B cell (primary cell): Measurements from ENCODE around the gene ZNF541. TPM values are rescaled to one million over a fixed set of nuclear protein-coding genes. Genes with fewer than 3 reads are reported as not detected.

Experiments
- ATAC-seq: fragments of 200-7000 bp; cut with Tn5 transposase; one replicate; pipeline ENCODE4 v1.10.0; 2021; ENCODE audit warnings: low read depth, mild to moderate bottlenecking, moderate number of reproducible peaks, moderate library complexity
- CTCF ChIA-PET: fragments of 350-600 bp; sonication (Branson Sonifier 250); formaldehyde crosslinking; loops from one replicate; lab custom pipeline; 2021; ENCODE audit warnings: antibody characterized with exemption, inconsistent platforms; lab: Charles Lee
- POLR2A ChIA-PET: fragments of 350-600 bp; sonication (Branson Sonifier 250); formaldehyde crosslinking; loops from one replicate; lab custom pipeline; 2021; ENCODE audit warnings: antibody characterized with exemption; lab: Charles Lee
- DNase-seq: peaks from one replicate; pipeline ENCODE4 v3.0.0; 2013
- H2AFZ ChIP-seq: 2 replicates; pipeline ENCODE4 v1.6.1; 2012; ENCODE audit warnings: mild to moderate bottlenecking, low read depth, low read length; ENCODE audit not compliant: insufficient read depth, poor library complexity, severe bottlenecking
- H3K27ac ChIP-seq, 2 donors: 1 replicate in 1 of 2; 2 replicates in 1 of 2; pipeline ENCODE4 v1.5.1; 2012 to 2013; ENCODE audit warnings: low read length in 2 of 2, mild to moderate bottlenecking in 2 of 2, moderate library complexity in 1 of 2
- H3K27me3 ChIP-seq, 4 experiments: fragments of 200-600 bp in 1 of 4; sonication (generic) in 1 of 4; replicated peaks in 1 of 4; 1 replicate in 2 of 4; 2 replicates in 2 of 4; pipeline versions ENCODE4 v1.6.1 to v1.7.0; 2013 to 2016; ENCODE audit warnings: low read length in 3 of 4, mild to moderate bottlenecking in 2 of 4, mixed read lengths in 1 of 4, moderate library complexity in 1 of 4; ENCODE audit not compliant: insufficient read depth in 4 of 4, control insufficient read depth in 3 of 4; ENCODE audit errors: control extremely low read depth in 1 of 4
- H3K36me3 ChIP-seq, 2 experiments: replicated peaks in 1 of 2; 1 replicate in 1 of 2; 2 replicates in 1 of 2; pipeline versions ENCODE4 v1.6.1 to v1.7.1; 2013; ENCODE audit warnings: low read length in 1 of 2; ENCODE audit not compliant: insufficient read depth in 2 of 2, control insufficient read depth in 1 of 2; ENCODE audit errors: control extremely low read depth in 1 of 2, extremely low read depth in 1 of 2
- H3K4me1 ChIP-seq, 2 donors: fragments of 200-600 bp in 1 of 2; sonication (generic) in 1 of 2; 1 replicate in 1 of 2; 2 replicates in 1 of 2; pipeline versions ENCODE4 v1.5.1 to v1.6.1; 2013 to 2017; ENCODE audit warnings: low read length in 2 of 2; ENCODE audit not compliant: control insufficient read depth in 2 of 2, insufficient read depth in 2 of 2
- H3K4me2 ChIP-seq: replicated peaks from 2 replicates; pipeline ENCODE3; 2012; ENCODE audit warnings: mild to moderate bottlenecking, low read depth, low read length; ENCODE audit not compliant: poor library complexity, severe bottlenecking
- H3K4me3 ChIP-seq, 5 experiments: fragments of 200-600 bp in 1 of 5; sonication (generic) in 1 of 5; 1 replicate in 3 of 5; 2 replicates in 2 of 5; pipeline versions ENCODE4 v1.5.1 to v1.7.0; 2011 to 2016; ENCODE audit warnings: low read length in 4 of 5, mild to moderate bottlenecking in 4 of 5, low read depth in 2 of 5, control low read depth in 1 of 5, moderate library complexity in 1 of 5; ENCODE audit not compliant: insufficient read depth in 1 of 5; ENCODE audit errors: control extremely low read depth in 1 of 5, extremely low read depth in 1 of 5
- H3K79me2 ChIP-seq: fragments of 200-600 bp; sonication (generic); one replicate; pipeline ENCODE4 v1.6.0; 2016; ENCODE audit warnings: low read length; ENCODE audit not compliant: control insufficient read depth, insufficient read depth
- H3K9ac ChIP-seq: fragments of 200-600 bp; sonication (generic); 2 replicates; pipeline ENCODE4 v1.6.1; 2017; ENCODE audit warnings: mild to moderate bottlenecking, low read length, moderate library complexity
- H3K9me3 ChIP-seq, 3 donors: one replicate each; pipeline versions ENCODE4 v1.6.1 to v1.7.1; 2013; ENCODE audit warnings: low read length in 2 of 3; ENCODE audit not compliant: control insufficient read depth in 2 of 3, insufficient read depth in 1 of 3; ENCODE audit errors: control extremely low read depth in 1 of 3
- H4K20me1 ChIP-seq: 2 replicates; pipeline ENCODE4 v1.6.0; 2012; ENCODE audit warnings: mild to moderate bottlenecking, low read length; ENCODE audit not compliant: insufficient read depth, control insufficient read depth, poor library complexity, severe bottlenecking
- H3K27ac Mint-ChIP-seq: one replicate; pipeline ENCODE4 v1.8.0; 2021; ENCODE audit warnings: mixed read lengths
- H3K27me3 Mint-ChIP-seq: one replicate; pipeline ENCODE4 v1.8.0; 2021; ENCODE audit warnings: mixed read lengths
- H3K4me1 Mint-ChIP-seq: one replicate; pipeline ENCODE4 v1.8.0; 2021; ENCODE audit warnings: mixed read lengths
- H3K4me3 Mint-ChIP-seq: one replicate; pipeline ENCODE4 v1.8.0; 2021; ENCODE audit warnings: mixed read lengths
- H3K9me3 Mint-ChIP-seq: one replicate; pipeline ENCODE4 v1.8.0; 2022; ENCODE audit warnings: mixed read lengths; ENCODE audit not compliant: insufficient read depth
- CTCF ChIP-seq: fragments of 200-600 bp; IDR thresholded peaks from one replicate; pipeline ENCODE4 v1.8.0; 2022; ENCODE audit warnings: antibody characterized with exemption, mild to moderate bottlenecking
- EZH2 ChIP-seq: IDR thresholded peaks from 2 replicates; pipeline ENCODE4 v1.6.1; 2012; ENCODE audit warnings: borderline replicate concordance, low read depth, mild to moderate bottlenecking, moderate library complexity, low read length; ENCODE audit not compliant: insufficient read depth, poor library complexity, severe bottlenecking
- WGBS: methylation state at CpG from one replicate; pipeline ENCODE4 v1.1.5; 2013; ENCODE audit warnings: missing lambda C conversion rate; ENCODE audit not compliant: insufficient coverage; 5-methylcytosine and 5-hydroxymethylcytosine counted together
- intact Hi-C: fragments of 100-400 bp; cut with micrococcal nuclease; formaldehyde crosslinking; loops from one replicate; pipeline ENCODE4 v1.10.0; 2022
- polyA plus RNA-seq: library from polyadenylated mRNA; depleted of rRNA; stranded (reverse); fragments of >200 nt; gene quantifications from 2 replicates; pipeline ENCODE4 v1.2.3, GENCODE V29; 2012
- total RNA-seq, 2 donors: library from RNA; stranded (reverse); fragments of 120-200 nt in 1 of 2; gene quantifications; 1 replicate in 1 of 2; 2 replicates in 1 of 2; pipeline versions ENCODE4 v1.2.3 to v1.2.4, GENCODE V29; 2013 to 2022

Gene ZNF541
- total and polyA plus RNA-seq, 2 donors (not counting 1 experiment from before 2014, with no cell fraction given): 0.03 TPM; not detected in 1

- peaks cover 0 to 12% (median 4%) of the 10 kb centered on the region in 4 experiments for H3K27me3 ChIP-seq
- H3K9me3 ChIP-seq: peaks cover 0 to 5% (median 0%) of the 10 kb centered on the region in 3 donors
- Mint-ChIP-seq H3K27me3 (peaks cover 30% of the 10 kb centered on the region), H3K9me3 (no peaks in the 10 kb centered on the region), H3K4me3 (no peak overlapping the region), H3K4me1 (peaks cover 7% of the 10 kb centered on the region), H3K27ac (no peak overlapping the region)
- H4K20me1 ChIP-seq: no peaks in the 10 kb centered on the region
- DNase-seq: no peak
- no peak overlapping the region for H2AFZ ChIP-seq
- H3K9ac ChIP-seq: no peak overlapping the region
- intact Hi-C loops: no loop called here
- ChIA-PET CTCF (no interaction called here), POLR2A (no interaction called here)
- no peak for ATAC-seq
- TF ChIP-seq EZH2 (no peak), CTCF (no peak)
- H3K79me2 ChIP-seq: no peaks in the 10 kb centered on the region
- H3K36me3 ChIP-seq: no peaks in the 10 kb centered on the region
- peaks cover 0 to 5% of the 10 kb centered on the region in 2 donors for H3K4me1 ChIP-seq
- WGBS: 75% methylated on average over 5 of the region's 5 CpGs
- H3K4me3 ChIP-seq: no peak overlapping the region
- no peak overlapping the region for H3K4me2 ChIP-seq
- no peak overlapping the region for H3K27ac ChIP-seq
Observed at GRCh38 chr19:47538812-47539211, 34.1 kb downstream of the ZNF541 start.

GRCh38 chr19:47537493-47537892, 35.5 kb downstream of the ZNF541 start:
- Histone ChIP-seq H3K9ac (no peak overlapping the region), H3K79me2 (no peaks in the 10 kb centered on the region), H4K20me1 (no peaks in the 10 kb centered on the region), H3K9me3 (peaks cover 0 to 5% (median 0%) of the 10 kb centered on the region in 3 donors), H3K36me3 (no peaks in the 10 kb centered on the region), H3K4me3 (no peak overlapping the region), H3K4me1 (peaks cover 0 to 5% of the 10 kb centered on the region in 2 donors), H3K27ac (no peak overlapping the region), H3K4me2 (no peak overlapping the region), H3K27me3 (peaks cover 0 to 12% (median 4%) of the 10 kb centered on the region in 4 experiments), H2AFZ (no peak overlapping the region)
- ATAC-seq: no peak
- Mint-ChIP-seq H3K9me3 (no peaks in the 10 kb centered on the region), H3K4me3 (no peak overlapping the region), H3K4me1 (peaks cover 7% of the 10 kb centered on the region), H3K27me3 (peaks cover 32% of the 10 kb centered on the region), H3K27ac (no peak overlapping the region)
- DNase-seq: no peak
- intact Hi-C loops: no loop called here
- WGBS: 94% methylated on average over 3 of the region's 4 CpGs
- ChIA-PET CTCF (interaction anchor here (1.3 to 1.5 kb wide), 2 partner anchors 22 to 169 kb away, joined by 3 to 6 read pairs; no protein-coding TSS in a partner anchor), POLR2A (no interaction called here)
- TF ChIP-seq EZH2 (no peak), CTCF (no peak)
